ENCODE data around the gene WFDC11.
"Not testable (repeated sequence)": the region's sequence is repeated elsewhere in the genome, so short reads cannot be mapped to it uniquely, and the experiment has no call there.

Gene WFDC11

DNA sequence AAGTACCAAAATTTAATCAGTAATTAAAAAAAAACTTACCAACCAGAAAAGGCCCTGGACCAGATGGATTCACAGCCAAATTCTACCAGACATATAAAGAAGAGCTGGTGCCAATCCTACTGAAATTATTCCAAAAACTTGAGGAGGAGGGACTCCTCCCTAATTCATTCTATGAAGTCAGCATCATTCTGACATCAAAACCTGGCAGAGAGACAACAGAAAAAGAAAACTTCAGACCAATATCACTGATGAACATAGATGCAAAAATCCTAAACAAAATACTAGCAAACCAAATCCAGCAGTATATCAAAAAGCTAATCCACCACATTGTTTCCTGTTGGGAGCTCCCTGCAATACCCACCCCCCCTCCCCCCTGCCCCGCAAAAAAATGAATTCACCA is at the start of gene WFDC11:
WFDC11 (minus strand) TSS at position 101 of the 400 bp plus-strand sequence. CDS start 19,639 bp downstream, outside the sequence.
- DNase-seq, result no peak

- not testable (repeated sequence) for DNase-seq
These were observed 46.2 kb upstream of the WFDC11 start for GRCh38 chr20:45716141-45716688.

- DNase-seq, result peak; percentile 98
These were observed 35.1 kb upstream of the WFDC11 start, which contains the start of gene WFDC10B for GRCh38 chr20:45704969-45705637. TSS of gene WFDC10B (minus strand) at chr20:45705019. CDS start at chr20:45685992, 19,027 bp downstream.

- DNase-seq, result no peak
These were observed 31.8 kb upstream of the WFDC11 start, which contains the start of gene WFDC13 for GRCh38 chr20:45701873-45702272. TSS of gene WFDC13 (plus strand) at chr20:45702038. CDS start at chr20:45702124, 86 bp downstream.

- no peak for DNase-seq
These were observed 31.1 kb upstream of the WFDC11 start for GRCh38 chr20:45701104-45701503.

DNA sequence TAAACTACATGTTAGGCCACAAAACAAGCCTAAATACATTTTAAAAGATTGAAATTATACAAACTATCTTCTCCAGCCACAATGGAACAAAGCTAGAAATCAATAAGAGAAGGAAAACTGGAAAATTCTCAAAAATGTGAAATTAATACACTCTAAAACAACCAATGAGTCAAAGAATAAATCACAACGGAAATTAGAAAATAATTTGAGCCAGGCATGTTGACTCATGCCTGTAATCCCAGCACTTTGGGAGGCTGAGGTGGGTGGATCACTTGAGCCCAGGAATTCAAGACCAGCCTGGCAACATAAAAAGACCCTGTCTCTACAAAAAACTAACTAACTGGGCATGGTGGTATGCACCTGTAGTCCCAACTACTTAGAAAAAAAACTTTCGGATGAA is 25.5 kb upstream of the WFDC11 start:
- DNase-seq, result no peak

- not testable (repeated sequence) for DNase-seq
These were observed 23.3 kb upstream of the WFDC11 start for GRCh38 chr20:45693346-45693745.

- peak; percentile 29 for DNase-seq
These were observed 15.9 kb upstream of the WFDC11 start for GRCh38 chr20:45685896-45686295.

GRCh38 chr20:45679650-45680049 is 9.6 kb upstream of the WFDC11 start:
- no peak for DNase-seq

- no peak for DNase-seq
These were observed 2.7 kb upstream of the WFDC11 start for GRCh38 chr20:45672765-45673164.

- DNase-seq, result not testable (repeated sequence)
These were observed 13.0 kb downstream of the WFDC11 start for GRCh38 chr20:45657038-45657437.

DNA sequence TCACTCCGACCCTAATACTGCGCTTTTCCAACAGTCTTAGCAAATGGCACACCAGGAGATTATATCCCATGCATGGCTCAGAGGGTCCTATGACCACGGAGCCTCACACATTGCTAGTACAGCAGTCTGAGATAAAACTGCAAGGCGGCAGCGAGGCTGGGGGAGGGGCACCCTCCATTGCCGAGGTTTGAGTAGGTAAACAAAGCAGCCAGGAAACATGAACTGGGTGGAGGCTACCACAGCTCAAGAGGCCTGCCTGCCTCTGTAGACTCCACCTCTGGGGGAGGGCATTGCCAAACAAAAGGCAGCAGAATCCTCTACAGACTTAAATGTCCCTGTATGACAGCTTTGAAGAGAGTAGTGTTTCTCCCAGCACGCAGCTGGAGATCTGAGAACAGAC is 18.3 kb downstream of the WFDC11 start:
- not testable (repeated sequence) for DNase-seq

- DNase-seq, result no peak
These were observed 20.7 kb downstream of the WFDC11 start for GRCh38 chr20:45649312-45649863.

- no peak for DNase-seq
These were observed 22.5 kb downstream of the WFDC11 start for GRCh38 chr20:45647441-45648050.

GRCh38 chr20:45646875-45647274 is 23.2 kb downstream of the WFDC11 start:
- no peak for DNase-seq

GRCh38 chr20:45645869-45646268 is 24.2 kb downstream of the WFDC11 start:
- DNase-seq, result not testable (repeated sequence)

- DNase-seq, result not testable (repeated sequence)
These were observed 29.0 kb downstream of the WFDC11 start for GRCh38 chr20:45641076-45641475.

DNA sequence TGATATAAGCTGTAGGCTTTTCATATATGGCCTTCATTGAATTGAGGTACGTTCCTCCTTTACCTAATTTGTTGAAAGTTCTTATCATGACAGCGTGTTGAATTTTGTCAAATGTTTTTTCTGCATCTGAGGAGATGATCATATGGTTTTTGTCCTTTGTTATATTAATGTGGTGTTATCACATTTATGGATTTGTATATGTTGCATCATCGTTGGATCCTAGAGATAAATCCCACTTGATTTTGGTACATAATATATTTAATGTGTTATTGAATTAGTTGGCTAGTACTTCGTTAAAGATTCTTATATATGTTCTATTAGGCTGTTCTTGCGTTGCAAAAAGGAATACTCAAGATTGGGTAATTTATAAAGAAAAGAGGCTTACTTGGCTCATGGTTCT is 30.4 kb downstream of the WFDC11 start:
- no peak for DNase-seq

GRCh38 chr20:45636513-45636912 is 33.5 kb downstream of the WFDC11 start:
- DNase-seq, result no peak

GRCh38 chr20:45631184-45631583 is 38.9 kb downstream of the WFDC11 start, which contains the start of gene WFDC9:
TSS of gene WFDC9 (minus strand) at chr20:45631284. CDS start at chr20:45610181, 21,103 bp downstream.
- DNase-seq, result no peak

DNA sequence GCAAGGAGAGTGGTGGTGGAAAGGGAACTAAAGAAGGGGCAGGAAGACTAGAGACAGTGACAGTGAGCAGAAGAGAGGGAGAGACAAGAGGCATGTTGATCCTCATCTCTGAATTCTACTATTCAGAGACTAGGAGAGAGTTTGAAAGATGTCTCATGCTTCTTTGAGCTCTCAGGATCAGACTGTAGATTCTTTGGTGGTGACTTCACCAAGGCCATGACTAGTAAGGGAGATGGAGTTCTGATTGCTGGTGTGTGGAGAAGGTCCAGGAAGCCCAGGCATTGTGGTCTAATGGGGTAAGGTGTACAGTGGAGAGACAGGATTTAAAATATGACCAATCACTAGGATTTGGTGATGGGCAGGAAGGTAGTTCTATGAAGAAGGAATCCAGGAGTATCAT is 39.7 kb downstream of the WFDC11 start:
- DNase-seq, result no peak

DNA sequence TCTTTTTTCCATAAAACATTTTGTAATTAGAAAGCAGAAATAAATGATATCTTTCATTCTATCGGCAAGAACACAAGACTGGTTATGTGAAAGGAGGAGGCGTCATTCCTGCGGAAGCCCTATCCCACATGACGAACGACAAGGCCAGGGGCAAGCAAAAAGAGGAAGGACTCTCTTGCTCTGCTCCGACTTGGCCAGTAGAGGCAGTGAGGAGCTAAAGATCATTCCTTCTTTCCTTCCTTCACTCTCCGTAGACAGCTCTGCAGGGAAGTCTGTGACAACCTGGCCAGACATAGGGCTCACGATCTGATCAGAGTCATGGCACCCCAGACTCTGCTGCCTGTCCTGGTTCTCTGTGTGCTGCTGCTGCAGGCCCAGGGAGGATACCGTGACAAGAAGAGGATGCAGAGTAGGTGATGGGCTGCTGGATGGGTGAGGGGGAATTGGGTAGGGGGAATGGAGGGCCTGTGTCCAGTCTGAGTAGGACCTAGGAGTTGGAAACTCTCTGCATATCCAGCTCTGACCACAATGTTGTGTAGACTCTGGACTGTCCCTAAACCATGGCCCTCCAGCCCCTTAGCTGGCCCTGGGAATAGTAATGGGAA is 40.4 kb downstream of the WFDC11 start, which contains the start of gene WFDC10A:
WFDC10A (plus strand) TSS at position 244 of the 605 bp plus-strand sequence; CDS start at position 319, 75 bp downstream.
- peak; percentile 87 for DNase-seq

DNA sequence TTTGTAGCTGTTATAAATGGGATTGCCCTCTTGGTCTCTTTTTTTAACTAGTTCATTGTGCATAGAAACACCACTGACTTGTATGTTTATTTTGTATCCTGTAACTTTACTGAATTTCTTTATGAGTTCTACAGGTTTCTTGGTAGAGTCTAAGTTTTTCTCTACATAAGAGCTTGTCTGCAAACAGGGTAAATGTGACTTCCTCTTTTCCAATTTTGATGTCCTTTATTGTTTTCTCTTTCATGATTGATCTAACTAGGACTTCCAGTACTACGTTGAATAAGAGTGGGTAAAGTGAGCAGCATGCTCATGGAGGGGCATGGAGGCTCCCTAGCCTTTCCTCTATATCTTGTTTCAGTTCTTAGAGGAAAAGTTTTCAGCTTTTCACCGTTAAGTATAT is 43.5 kb downstream of the WFDC11 start:
- no peak for DNase-seq
